Osteocyte (in vitro differentiated cells): ENCODE measurements around the gene DPY30. TPM values are rescaled to one million over a fixed set of nuclear protein-coding genes. Genes with fewer than 3 reads are reported as not detected.

Experiments
- DNase-seq: peaks from one replicate; pipeline ENCODE4 v3.0.0; 2021; ENCODE audit warnings: mixed read lengths; ENCODE audit not compliant: unreplicated experiment; ENCODE audit errors: extremely low spot score
- H3K27ac Mint-ChIP-seq: one replicate; pipeline ENCODE4 v1.8.0; 2021; ENCODE audit warnings: mild to moderate bottlenecking, mixed read lengths; ENCODE audit not compliant: unreplicated experiment
- H3K27me3 Mint-ChIP-seq: one replicate; pipeline ENCODE4 v1.8.0; 2021; ENCODE audit warnings: mixed read lengths; ENCODE audit not compliant: unreplicated experiment
- H3K36me3 Mint-ChIP-seq: one replicate; pipeline ENCODE4 v1.8.0; 2021; ENCODE audit warnings: mixed read lengths; ENCODE audit not compliant: unreplicated experiment
- H3K4me1 Mint-ChIP-seq: one replicate; pipeline ENCODE4 v1.8.0; 2021; ENCODE audit warnings: mixed read lengths; ENCODE audit not compliant: unreplicated experiment
- H3K4me3 Mint-ChIP-seq: one replicate; pipeline ENCODE4 v1.8.0; 2021; ENCODE audit warnings: mild to moderate bottlenecking, moderate library complexity, mixed read lengths; ENCODE audit not compliant: unreplicated experiment
- H3K9me3 Mint-ChIP-seq: one replicate; pipeline ENCODE4 v1.8.0; 2021; ENCODE audit warnings: mixed read lengths; ENCODE audit not compliant: unreplicated experiment
- CTCF ChIP-seq: fragments of 200-600 bp; sonication (generic); IDR thresholded peaks from 2 replicates; pipeline ENCODE4 v1.5.0; 2021; ENCODE audit warnings: antibody characterized with exemption, mild to moderate bottlenecking, moderate library complexity
- total RNA-seq: library from RNA; stranded (reverse); gene quantifications from 2 replicates; pipeline ENCODE4 v1.2.1, GENCODE V29; 2021

The DPY30 gene
- total RNA-seq, 1 donor from 2014 or later = 56.4 TPM

- no peaks in the 10 kb centered on the region for H3K27me3 Mint-ChIP-seq
- H3K4me3 Mint-ChIP-seq = no peak overlapping the region
- no peak for DNase-seq
- H3K4me1 Mint-ChIP-seq = peaks cover 29% of the 10 kb centered on the region
- H3K9me3 Mint-ChIP-seq = no peaks in the 10 kb centered on the region
- H3K36me3 Mint-ChIP-seq = no peaks in the 10 kb centered on the region
- TF ChIP-seq CTCF = no peak
- H3K27ac Mint-ChIP-seq = peak overlapping the region; percentile 70
Measured at GRCh38 chr2:31997653-31998052, 42.0 kb downstream of the DPY30 start.

- no peaks in the 10 kb centered on the region for H3K9me3 Mint-ChIP-seq
- no peak overlapping the region for H3K4me3 Mint-ChIP-seq
- no peak overlapping the region for H3K27ac Mint-ChIP-seq
- no peaks in the 10 kb centered on the region for H3K36me3 Mint-ChIP-seq
- no peak for DNase-seq
- TF ChIP-seq CTCF = no peak
- H3K4me1 Mint-ChIP-seq = peaks cover 29% of the 10 kb centered on the region
- H3K27me3 Mint-ChIP-seq = no peaks in the 10 kb centered on the region
Measured at GRCh38 chr2:31996571-31997150, 42.9 kb downstream of the DPY30 start.

GRCh38 chr2:31992934-31993333, 46.7 kb downstream of the DPY30 start:
- no peak overlapping the region for H3K27ac Mint-ChIP-seq
- no peaks in the 10 kb centered on the region for H3K36me3 Mint-ChIP-seq
- no peaks in the 10 kb centered on the region for H3K9me3 Mint-ChIP-seq
- H3K27me3 Mint-ChIP-seq = no peaks in the 10 kb centered on the region
- peaks cover 24% of the 10 kb centered on the region for H3K4me1 Mint-ChIP-seq
- no peak overlapping the region for H3K4me3 Mint-ChIP-seq
- no peak for TF ChIP-seq CTCF
- no peak for DNase-seq

GRCh38 chr2:31992025-31992579, 47.5 kb downstream of the DPY30 start:
- DNase-seq = no peak
- no peaks in the 10 kb centered on the region for H3K9me3 Mint-ChIP-seq
- H3K27me3 Mint-ChIP-seq = no peaks in the 10 kb centered on the region
- no peak overlapping the region for H3K4me3 Mint-ChIP-seq
- no peaks in the 10 kb centered on the region for H3K36me3 Mint-ChIP-seq
- no peak overlapping the region for H3K27ac Mint-ChIP-seq
- H3K4me1 Mint-ChIP-seq = peaks cover 20% of the 10 kb centered on the region
- TF ChIP-seq CTCF = no peak

GRCh38 chr2:31989946-31990345, 49.7 kb downstream of the DPY30 start:
- Mint-ChIP-seq H3K4me3 (no peak overlapping the region), H3K36me3 (no peaks in the 10 kb centered on the region), H3K27ac (no peak overlapping the region), H3K27me3 (no peaks in the 10 kb centered on the region), H3K4me1 (peaks cover 10% of the 10 kb centered on the region), H3K9me3 (no peaks in the 10 kb centered on the region)
- no peak for DNase-seq
- TF ChIP-seq CTCF = no peak
